Ectodermal cell (in vitro differentiated cells): Measurements from ENCODE around the gene ZDHHC24. TPM values are rescaled to one million over a fixed set of nuclear protein-coding genes. Genes with fewer than 3 reads are reported as not detected.
"Not testable (repeated sequence)": the region's sequence is repeated elsewhere in the genome, so short reads cannot be mapped to it uniquely, and the experiment has no call there.

Experiments
- H3K27ac ChIP-seq: 2 replicates; pipeline ENCODE4 v1.7.0; 2013; ENCODE audit warnings: mild to moderate bottlenecking, low read depth, low read length; ENCODE audit not compliant: insufficient read depth, poor library complexity, severe bottlenecking
- H3K27me3 ChIP-seq: 2 replicates; pipeline ENCODE4 v1.7.0; 2013; ENCODE audit warnings: mild to moderate bottlenecking, low read length; ENCODE audit not compliant: insufficient read depth, control insufficient read depth, poor library complexity, severe bottlenecking
- H3K36me3 ChIP-seq: one replicate; pipeline ENCODE4 v1.7.0; 2013; ENCODE audit warnings: low read length; ENCODE audit not compliant: control insufficient read depth, insufficient read depth
- H3K4me1 ChIP-seq: one replicate; pipeline ENCODE4 v1.7.0; 2013; ENCODE audit warnings: low read length; ENCODE audit not compliant: control insufficient read depth, insufficient read depth
- H3K4me3 ChIP-seq: 2 replicates; pipeline ENCODE4 v1.7.0; 2013; ENCODE audit warnings: low read depth, low read length, control low read depth; ENCODE audit not compliant: insufficient read depth
- H3K9me3 ChIP-seq: 2 replicates; pipeline ENCODE4 v1.7.0; 2013; ENCODE audit warnings: mild to moderate bottlenecking, low read length, moderate library complexity; ENCODE audit not compliant: control insufficient read depth
- WGBS, 2 experiments: methylation state at CpG; one replicate each; pipeline ENCODE4 v1.1.7; 2013; ENCODE audit warnings: missing lambda C conversion rate in 2 of 2; 5-methylcytosine and 5-hydroxymethylcytosine counted together
- polyA plus RNA-seq, 4 experiments: library from polyadenylated mRNA; stranded (reverse); fragments of 50-300 nt; gene quantifications; one replicate each; pipeline ENCODE4 v1.2.3, GENCODE V29; 2013

The ZDHHC24 gene
- 8.7 TPM for polyA plus RNA-seq (2013, experiment 1 of 4)
- polyA plus RNA-seq (2013, experiment 2 of 4) = 7.2 TPM
- polyA plus RNA-seq (2013, experiment 3 of 4) = 6.0 TPM
- polyA plus RNA-seq (2013, experiment 4 of 4) = 7.3 TPM

- peaks cover 22% of the 10 kb centered on the region for H3K4me1 ChIP-seq
- peak within 1 kb of the TSS; percentile 58 for H3K27ac ChIP-seq
- H3K4me3 ChIP-seq = peak within 1 kb of the TSS; percentile 81
- no peaks in the 10 kb centered on the region for H3K9me3 ChIP-seq
- H3K27me3 ChIP-seq = no peaks in the 10 kb centered on the region
- H3K36me3 ChIP-seq = no peaks in the 10 kb centered on the region
- WGBS, 2 experiments = 1% methylated on average over 71 of the region's 71 CpGs
These were observed at the start of gene ZDHHC24 for GRCh38 chr11:66545701-66546367. TSS of gene ZDHHC24 (minus strand) at chr11:66546048. CDS start at chr11:66546003, 45 bp downstream.

GRCh38 chr11:66595245-66595904 lies 49.5 kb upstream of the ZDHHC24 start:
- no peak overlapping the region for H3K4me3 ChIP-seq
- peaks cover 2% of the 10 kb centered on the region for H3K36me3 ChIP-seq
- H3K27ac ChIP-seq = no peak overlapping the region
- 94 to 97% methylated on average over 5 of the region's 5 CpGs for WGBS, 2 experiments
- H3K4me1 ChIP-seq = peaks cover 7% of the 10 kb centered on the region
- no peaks in the 10 kb centered on the region for H3K9me3 ChIP-seq
- H3K27me3 ChIP-seq = no peaks in the 10 kb centered on the region

GRCh38 chr11:66593650-66594049 lies 47.8 kb upstream of the ZDHHC24 start:
- H3K4me3 ChIP-seq = peak overlapping the region; percentile 55
- H3K4me1 ChIP-seq = peaks cover 7% of the 10 kb centered on the region
- no peaks in the 10 kb centered on the region for H3K27me3 ChIP-seq
- H3K9me3 ChIP-seq = no peaks in the 10 kb centered on the region
- no peak overlapping the region for H3K27ac ChIP-seq
- 77 to 80% methylated on average over 7 of the region's 7 CpGs for WGBS, 2 experiments
- H3K36me3 ChIP-seq = no peaks in the 10 kb centered on the region

GRCh38 chr11:66593303-66593635 lies 47.4 kb upstream of the ZDHHC24 start:
- Histone ChIP-seq H3K9me3 (no peaks in the 10 kb centered on the region), H3K4me3 (peak overlapping the region; percentile 55), H3K27me3 (no peaks in the 10 kb centered on the region), H3K36me3 (no peaks in the 10 kb centered on the region), H3K4me1 (peaks cover 7% of the 10 kb centered on the region), H3K27ac (no peak overlapping the region)
- 24 to 29% methylated on average over 12 of the region's 12 CpGs for WGBS, 2 experiments

- WGBS, 2 experiments = 17 to 18% methylated on average over 68 of the region's 68 CpGs
- no peak within 1 kb of the TSS for H3K27ac ChIP-seq
These were observed 46.8 kb upstream of the ZDHHC24 start, which contains the start of the genes CCDC87 and CCS for GRCh38 chr11:66592457-66593302. TSS of gene CCDC87 (minus strand) at chr11:66593063. CDS start at chr11:66593015, 48 bp downstream. TSS of gene CCS (plus strand) at chr11:66593185. CDS start at chr11:66593262, 77 bp downstream.

GRCh38 chr11:66591175-66591574 lies 45.3 kb upstream of the ZDHHC24 start:
- Histone ChIP-seq H3K9me3 (no peaks in the 10 kb centered on the region), H3K4me1 (peaks cover 7% of the 10 kb centered on the region), H3K27me3 (no peaks in the 10 kb centered on the region), H3K4me3 (no peak overlapping the region), H3K36me3 (no peaks in the 10 kb centered on the region), H3K27ac (no peak overlapping the region)
- WGBS, 2 experiments = 88 to 89% methylated on average over 2 of the region's 2 CpGs

More at GRCh38 chr11:66592457-66593302, 46.8 kb upstream of the ZDHHC24 start, which contains the start of the genes CCDC87 and CCS:
- Histone ChIP-seq H3K9me3 (no peaks in the 10 kb centered on the region), H3K4me3 (peak within 1 kb of the TSS; percentile 55), H3K36me3 (no peaks in the 10 kb centered on the region), H3K27me3 (no peaks in the 10 kb centered on the region), H3K4me1 (peaks cover 7% of the 10 kb centered on the region)

- Histone ChIP-seq H3K27ac (no peak overlapping the region), H3K36me3 (no peaks in the 10 kb centered on the region), H3K4me3 (no peak overlapping the region), H3K4me1 (peaks cover 7% of the 10 kb centered on the region), H3K27me3 (no peaks in the 10 kb centered on the region), H3K9me3 (no peaks in the 10 kb centered on the region)
- 92 to 94% methylated on average over 6 to 7 of the region's 7 CpGs for WGBS, 2 experiments
These were observed 44.3 kb upstream of the ZDHHC24 start for GRCh38 chr11:66589996-66590675.

- 63 to 68% methylated on average over 2 of the region's 2 CpGs for WGBS, 2 experiments
- not testable (repeated sequence) for H3K27ac ChIP-seq, H3K36me3 ChIP-seq, H3K9me3 ChIP-seq, H3K27me3 ChIP-seq, H3K4me3 ChIP-seq, H3K4me1 ChIP-seq
These were observed 43.5 kb upstream of the ZDHHC24 start for GRCh38 chr11:66589315-66589714.

- H3K36me3 ChIP-seq = no peaks in the 10 kb centered on the region
- no peaks in the 10 kb centered on the region for H3K27me3 ChIP-seq
These were observed 40.3 kb upstream of the ZDHHC24 start for GRCh38 chr11:66586136-66586535.

More at GRCh38 chr11:66586136-66586535, 40.3 kb upstream of the ZDHHC24 start:
- no peak overlapping the region for H3K27ac ChIP-seq
- no peaks in the 10 kb centered on the region for H3K4me1 ChIP-seq
- no peak overlapping the region for H3K4me3 ChIP-seq
- WGBS, 2 experiments = 63 to 66% methylated on average over 2 of the region's 2 CpGs
- no peaks in the 10 kb centered on the region for H3K9me3 ChIP-seq
